ENCODE results near the gene MEIOB.

Gene MEIOB

GRCh38 chr16:1826691-1827573, 45.0 kb downstream of the MEIOB start, which contains the start of the genes FAHD1 and HAGH:
TSS of gene FAHD1 (plus strand) at chr16:1827206. CDS start at chr16:1827239, 33 bp downstream.
TSS of gene HAGH (minus strand) at chr16:1826825. CDS start at chr16:1826787, 38 bp downstream.
- FAIRE-seq = no peak

- FAIRE-seq = no peak
These were observed 45.9 kb downstream of the MEIOB start for GRCh38 chr16:1825864-1826690.

GRCh38 chr16:1825381-1825863, 46.5 kb downstream of the MEIOB start:
- FAIRE-seq = no peak

- FAIRE-seq = no peak
These were observed 48.1 kb downstream of the MEIOB start for GRCh38 chr16:1823821-1824220.

- no peak for FAIRE-seq
These were observed 49.2 kb downstream of the MEIOB start for GRCh38 chr16:1822801-1823200.

GRCh38 chr16:1821861-1822611, 49.9 kb downstream of the MEIOB start:
- FAIRE-seq = no peak

GRCh38 chr16:1820946-1821290, 51.0 kb downstream of the MEIOB start:
- no peak for FAIRE-seq

- no peak for FAIRE-seq
These were observed 51.6 kb downstream of the MEIOB start for GRCh38 chr16:1820096-1820945.

- no peak for FAIRE-seq
These were observed 52.4 kb downstream of the MEIOB start for GRCh38 chr16:1819611-1820010.

- FAIRE-seq = no peak
These were observed 53.0 kb downstream of the MEIOB start for GRCh38 chr16:1818873-1819525.

GRCh38 chr16:1818204-1818872, 53.6 kb downstream of the MEIOB start:
- no peak for FAIRE-seq

- no peak for FAIRE-seq
These were observed 54.2 kb downstream of the MEIOB start for GRCh38 chr16:1817716-1818115.

GRCh38 chr16:1817276-1817589, 54.7 kb downstream of the MEIOB start:
- no peak for FAIRE-seq

- no peak for FAIRE-seq
These were observed 55.3 kb downstream of the MEIOB start for GRCh38 chr16:1816396-1817275.

GRCh38 chr16:1815461-1815860, 56.5 kb downstream of the MEIOB start:
- no peak for FAIRE-seq

GRCh38 chr16:1812732-1813163, 59.2 kb downstream of the MEIOB start:
- no peak for FAIRE-seq

GRCh38 chr16:1810536-1810935, 61.4 kb downstream of the MEIOB start:
- FAIRE-seq = no peak

GRCh38 chr16:1810106-1810505, 61.9 kb downstream of the MEIOB start:
- FAIRE-seq = no peak

GRCh38 chr16:1809281-1809801, 62.6 kb downstream of the MEIOB start:
- no peak for FAIRE-seq

Measured in colon (tissue), 2 donors.